Measurements from ENCODE around the gene PNCK.

The PNCK gene

GRCh38 chrX:153657161-153657560 lies 16.5 kb downstream of the PNCK start:
- DNase-seq (ENCODE audit: low read depth) = no peak

DNA sequence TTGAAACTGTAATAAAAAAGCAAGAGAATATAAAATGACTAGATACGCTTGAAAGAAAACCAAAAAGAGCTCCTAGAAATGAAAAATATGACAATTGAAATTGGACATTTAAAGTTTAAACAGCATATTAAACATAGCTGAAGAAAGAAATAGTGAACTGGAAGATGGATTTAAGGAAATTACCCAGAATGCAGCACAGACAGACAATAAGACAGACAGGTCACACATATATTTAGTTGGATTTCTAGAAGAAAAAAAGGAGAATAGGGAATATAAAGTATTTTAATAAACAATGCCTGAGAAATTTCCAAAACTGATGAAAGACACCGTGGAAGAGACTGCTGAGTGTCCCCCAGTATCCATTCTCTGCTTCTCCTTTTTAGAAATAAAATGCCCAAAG lies 20.1 kb downstream of the PNCK start:
- DNase-seq (ENCODE audit: low read depth) = no peak

DNA sequence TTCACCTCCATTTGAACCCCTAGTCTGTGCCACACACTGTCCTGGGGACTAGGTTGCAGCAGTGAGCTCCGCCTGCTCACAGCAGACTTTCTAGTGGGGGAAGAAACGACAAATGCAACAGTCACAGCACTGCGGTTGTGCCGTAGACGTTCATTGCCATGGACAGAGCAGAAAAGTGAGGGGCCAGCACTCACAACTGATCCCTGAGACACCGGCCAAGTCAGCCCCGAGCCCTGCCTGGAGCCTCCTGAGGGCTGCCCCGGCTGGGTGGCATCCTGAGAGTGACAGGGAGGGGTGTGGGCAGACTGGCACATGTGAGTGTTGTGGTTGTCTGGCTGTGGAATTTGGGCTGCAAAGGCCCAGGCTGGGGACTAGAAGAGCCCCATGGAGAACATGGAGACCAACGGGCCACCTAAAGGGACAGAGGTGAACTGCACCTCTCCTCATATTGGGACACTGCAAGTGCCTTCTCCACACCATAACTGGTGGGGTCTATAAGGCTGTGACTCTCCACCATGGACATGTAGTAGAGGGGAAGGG lies 22.0 kb downstream of the PNCK start:
- no peak for DNase-seq (ENCODE audit: low read depth)

DNA sequence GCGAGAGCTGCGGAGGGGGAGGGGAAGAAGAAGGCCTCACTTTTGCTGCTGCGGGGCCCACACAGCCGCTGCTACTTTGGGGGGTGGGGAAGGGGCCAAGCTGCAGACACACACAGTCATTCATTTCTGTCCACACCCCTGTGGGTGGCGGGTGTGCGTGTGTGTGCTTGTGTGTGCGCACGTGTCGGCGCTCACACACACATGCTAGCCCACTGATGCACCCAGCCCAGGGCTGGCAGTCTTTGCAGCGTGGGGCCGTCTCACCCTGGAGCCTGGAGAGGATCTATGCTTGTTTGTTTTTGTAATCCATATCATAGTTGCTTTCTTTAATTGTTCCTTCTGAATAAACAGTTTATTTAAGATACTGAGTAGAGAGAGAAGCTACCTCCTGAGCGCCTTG lies 22.7 kb downstream of the PNCK start:
- DNase-seq (ENCODE audit: low read depth) = no peak

- no peak for DNase-seq (ENCODE audit: low read depth)
Observed at GRCh38 chrX:153649915-153650782, 23.5 kb downstream of the PNCK start.

DNA sequence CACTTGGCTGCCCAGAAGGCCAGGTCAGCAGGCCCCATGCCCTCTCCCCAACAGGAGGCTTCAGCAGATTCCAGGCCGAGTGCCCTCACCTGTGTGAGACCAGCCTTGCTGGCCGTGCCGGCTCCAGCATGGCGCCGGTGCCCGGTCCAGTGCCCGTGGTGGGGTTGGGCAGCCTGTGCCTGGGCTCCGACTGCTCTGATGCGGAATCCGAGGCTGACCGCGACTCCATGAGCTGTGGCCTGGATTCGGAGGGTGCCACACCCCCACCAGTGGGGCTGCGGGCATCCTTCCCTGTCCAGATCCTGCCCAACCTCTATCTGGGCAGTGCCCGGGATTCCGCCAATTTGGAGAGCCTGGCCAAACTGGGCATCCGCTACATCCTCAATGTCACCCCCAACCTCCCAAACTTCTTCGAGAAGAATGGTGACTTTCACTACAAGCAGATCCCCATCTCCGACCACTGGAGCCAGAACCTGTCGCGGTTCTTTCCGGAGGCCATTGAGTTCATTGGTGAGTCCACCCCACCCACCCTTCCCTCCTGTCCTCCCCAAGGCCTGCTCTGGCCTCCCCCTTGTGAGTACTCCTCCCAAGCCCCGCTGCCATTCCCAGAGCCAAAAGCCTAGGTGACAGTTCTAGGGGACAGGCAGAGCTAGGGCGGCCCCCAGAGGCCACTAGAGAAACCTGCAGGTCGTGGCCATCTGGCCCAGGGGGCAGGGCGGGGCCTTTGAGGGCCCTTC lies 24.3 kb downstream of the PNCK start:
- DNase-seq (ENCODE audit: low read depth) = no peak

DNA sequence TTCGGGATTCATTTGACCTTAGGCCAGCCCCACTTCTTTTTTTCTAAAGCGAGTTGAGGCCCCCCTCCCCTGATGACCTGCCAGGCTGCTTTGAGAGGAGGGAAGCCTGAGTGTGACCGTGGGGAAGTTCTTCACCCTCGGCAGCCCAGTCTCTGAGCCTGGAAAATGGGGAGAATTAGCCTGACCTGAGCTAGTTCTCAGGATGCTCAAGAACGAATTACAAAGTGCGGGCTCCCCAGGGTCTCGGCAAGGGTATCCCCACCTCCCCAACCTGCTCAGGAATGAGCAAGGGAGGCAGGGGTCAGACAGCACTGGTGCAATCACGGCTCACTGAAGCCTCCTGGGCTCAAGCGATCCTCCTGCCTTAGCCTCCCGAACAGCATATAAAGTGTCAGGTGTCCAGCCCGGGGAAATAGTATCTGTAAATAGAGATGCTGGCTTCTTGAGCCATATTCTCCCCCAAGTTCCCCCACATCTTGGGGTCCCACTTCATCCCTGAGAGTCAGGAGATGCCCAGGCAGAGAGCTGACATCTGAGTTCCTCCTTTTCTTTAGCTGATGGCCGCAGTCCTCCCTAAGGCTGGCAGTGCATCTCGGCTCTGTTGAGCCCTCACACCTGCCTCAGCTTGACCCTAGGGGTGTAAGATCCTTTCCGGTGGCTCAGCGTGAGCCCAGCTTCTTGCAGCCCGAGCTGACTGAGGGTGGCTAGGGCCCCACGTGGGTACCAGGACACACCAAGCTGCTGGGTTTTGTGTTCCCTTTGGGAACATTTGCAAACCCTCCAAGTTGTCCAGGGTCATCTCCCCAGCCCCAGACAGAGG lies 25.0 kb downstream of the PNCK start:
- no peak for DNase-seq (ENCODE audit: low read depth)

DNA sequence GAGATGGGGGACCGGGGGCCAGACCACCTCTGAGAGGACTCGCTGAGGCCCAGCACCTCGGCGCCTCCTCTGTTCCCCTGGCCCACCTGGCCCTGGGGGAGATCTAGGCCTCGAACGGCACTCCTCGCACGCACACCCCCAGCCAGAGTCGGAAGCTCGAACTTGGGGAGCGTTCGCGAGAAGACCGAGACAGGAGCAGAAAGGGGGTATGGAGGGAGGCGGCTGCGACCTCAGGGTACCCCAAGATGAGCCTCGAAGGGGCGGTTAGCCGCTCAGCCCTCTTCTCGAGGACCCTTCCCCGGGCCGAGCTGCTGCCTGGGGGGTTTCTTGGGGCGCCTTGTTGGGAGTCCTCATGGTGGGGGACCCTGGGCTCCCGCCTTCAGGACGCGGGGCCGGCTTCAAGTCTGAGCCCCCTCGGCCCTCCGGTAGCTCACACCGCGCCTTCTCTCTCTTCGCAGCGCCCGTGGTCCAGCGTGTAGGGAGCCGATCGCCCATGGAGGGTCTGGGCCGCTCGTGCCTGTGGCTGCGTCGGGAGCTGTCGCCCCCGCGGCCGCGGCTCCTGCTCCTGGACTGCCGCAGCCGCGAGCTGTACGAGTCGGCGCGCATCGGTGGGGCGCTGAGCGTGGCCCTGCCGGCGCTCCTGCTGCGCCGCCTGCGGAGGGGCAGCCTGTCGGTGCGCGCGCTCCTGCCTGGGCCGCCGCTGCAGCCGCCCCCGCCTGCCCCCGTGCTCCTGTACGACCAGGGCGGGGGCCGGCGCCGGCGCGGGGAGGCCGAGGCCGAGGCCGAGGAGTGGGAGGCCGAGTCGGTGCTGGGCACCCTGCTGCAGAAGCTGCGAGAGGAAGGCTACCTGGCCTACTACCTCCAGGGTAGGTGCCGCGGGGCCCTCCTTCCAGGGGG lies 25.9 kb downstream of the PNCK start:
- no peak for DNase-seq (ENCODE audit: low read depth)

GRCh38 chrX:153646620-153647373 lies 26.8 kb downstream of the PNCK start, which contains the start of gene DUSP9:
Gene DUSP9, plus strand, starts transcription at chrX:153647203. Its CDS starts 751 bp downstream, at chrX:153647954.
- no peak for DNase-seq (ENCODE audit: low read depth)

DNA sequence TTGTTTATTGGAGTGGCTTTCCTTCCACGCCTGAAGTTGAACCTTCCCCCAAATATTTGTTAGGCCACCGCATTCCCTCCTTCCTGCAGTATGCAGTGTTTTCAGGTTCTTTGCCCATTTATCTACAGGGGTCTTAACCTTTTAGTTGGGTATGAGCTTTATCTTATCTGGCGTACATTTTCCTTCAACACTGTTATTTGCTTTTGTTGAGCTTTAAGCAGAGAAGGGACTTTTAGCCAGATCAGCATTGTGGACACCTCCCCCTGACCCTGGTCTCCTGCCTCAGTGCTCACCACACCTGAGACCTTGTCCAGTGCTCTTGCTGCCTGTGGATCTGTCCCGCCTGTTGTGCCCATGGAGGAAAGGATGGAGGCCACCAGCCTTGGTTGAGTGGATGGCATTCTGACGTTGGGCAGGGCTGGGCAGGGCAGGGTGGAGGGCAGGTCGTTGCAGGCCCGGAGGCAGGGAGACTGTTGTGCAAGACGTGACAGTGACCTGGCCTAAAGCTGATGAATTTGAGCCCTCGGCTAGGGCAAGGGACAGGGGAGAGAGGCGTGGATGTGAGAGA lies 27.6 kb downstream of the PNCK start:
- no peak for DNase-seq (ENCODE audit: low read depth)

- no peak for DNase-seq (ENCODE audit: low read depth)
Observed at GRCh38 chrX:153645151-153645550, 28.5 kb downstream of the PNCK start.

- no peak for DNase-seq (ENCODE audit: low read depth)
Observed at GRCh38 chrX:153644356-153645125, 29.1 kb downstream of the PNCK start.

- no peak for DNase-seq (ENCODE audit: low read depth)
Observed at GRCh38 chrX:153643431-153644351, 29.9 kb downstream of the PNCK start.

GRCh38 chrX:153642655-153643430 lies 30.8 kb downstream of the PNCK start:
- no peak for DNase-seq (ENCODE audit: low read depth)

DNA sequence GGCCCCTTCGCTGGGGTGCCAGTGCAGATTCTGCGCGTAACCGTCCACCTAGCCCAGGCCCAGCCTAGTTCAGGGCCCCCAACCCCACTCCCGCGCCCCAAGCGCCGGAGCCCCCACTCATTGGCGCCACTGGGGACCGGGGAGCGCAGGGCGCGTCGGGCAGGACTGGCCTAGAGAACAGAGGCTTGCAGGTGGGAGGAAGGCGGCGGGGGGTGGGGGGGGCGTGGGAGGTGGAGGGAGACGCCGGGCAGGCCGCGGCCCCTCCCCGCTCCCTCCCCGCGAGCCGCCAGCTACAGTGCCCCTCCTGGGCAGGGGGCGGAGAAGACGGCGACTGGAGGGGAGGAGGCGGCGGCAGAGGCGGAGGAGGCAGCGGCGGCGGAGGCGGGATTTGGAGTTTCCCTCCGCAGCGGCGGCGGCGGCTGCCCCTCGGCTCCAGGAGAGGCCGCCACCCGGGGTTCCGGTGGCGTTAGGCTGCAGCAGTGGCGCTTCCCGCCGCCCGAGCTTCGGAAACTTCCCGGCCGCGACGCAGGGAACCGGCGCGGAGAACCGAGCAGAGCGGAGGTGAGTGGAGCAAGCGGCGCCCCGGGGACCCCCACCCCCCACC lies 31.5 kb downstream of the PNCK start:
- no peak for DNase-seq (ENCODE audit: low read depth)

- DNase-seq (ENCODE audit: low read depth) = no peak
Observed at GRCh38 chrX:153641627-153642026, 32.0 kb downstream of the PNCK start.

Measured in GM04503 (cell line).